HAP-1 (cell line): ENCODE results near the gene TKT.
"Not testable (repeated sequence)": the region's sequence is repeated elsewhere in the genome, so short reads cannot be mapped to it uniquely, and the experiment has no call there.

Experiments used
- DNase-seq, 2 experiments: peaks; one replicate each; pipeline ENCODE4 v3.0.0-alpha.2; 2016 to 2020; ENCODE audit warnings: low spot score in 2 of 2
- H3K27me3 ChIP-seq: fragments of 250-450 bp; sonication (Bioruptor Pico); 2 replicates; pipeline ENCODE4 v1.5.1; 2020; ENCODE audit warnings: low read depth, mild to moderate bottlenecking, moderate library complexity
- H3K36me3 ChIP-seq: fragments of 250-450 bp; sonication (Bioruptor Pico); replicated peaks from 2 replicates; pipeline ENCODE4 v1.5.1; 2020; ENCODE audit warnings: mild to moderate bottlenecking
- H3K4me1 ChIP-seq: fragments of 250-450 bp; sonication (Bioruptor Pico); 2 replicates; pipeline ENCODE4 v1.5.1; 2020; ENCODE audit warnings: mild to moderate bottlenecking
- H3K4me3 ChIP-seq: fragments of 250-450 bp; sonication (Bioruptor Pico); 2 replicates; pipeline ENCODE4 v1.5.1; 2020; ENCODE audit warnings: mild to moderate bottlenecking, moderate library complexity
- H3K9me3 ChIP-seq: fragments of 250-450 bp; sonication (Bioruptor Pico); 2 replicates; pipeline ENCODE4 v1.5.1; 2020; ENCODE audit warnings: mild to moderate bottlenecking, moderate library complexity
- in situ Hi-C: fragments of 300-500 bp; cut with MboI; formaldehyde crosslinking; loops from 3 replicates; pipeline ENCODE4 v1.14.3; 2020; ENCODE audit warnings: low sequenced_read_pairs, inconsistent platforms, mixed read lengths

Gene TKT

GRCh38 chr3:53255775-53256703, at the start of gene TKT:
TSS of gene TKT (minus strand) at chr3:53256022. CDS start at chr3:53255942, 80 bp downstream.
- H3K36me3 ChIP-seq, result peaks cover 23% of the 10 kb centered on the region
- peak; percentile 85 to 92 for DNase-seq
- in situ Hi-C loops, result no loop called here
- no peaks in the 10 kb centered on the region for H3K27me3 ChIP-seq
- H3K4me1 ChIP-seq, result peaks cover 44% of the 10 kb centered on the region
- H3K9me3 ChIP-seq, result no peaks in the 10 kb centered on the region
- peak within 1 kb of the TSS; percentile 91 for H3K4me3 ChIP-seq

GRCh38 chr3:53303957-53304356, 48.1 kb upstream of the TKT start:
- in situ Hi-C loops, result no loop called here
- DNase-seq, result no peak
- Histone ChIP-seq H3K9me3 (no peaks in the 10 kb centered on the region), H3K27me3 (no peaks in the 10 kb centered on the region), H3K4me3 (no peak overlapping the region), H3K36me3 (peaks cover 42% of the 10 kb centered on the region), H3K4me1 (no peaks in the 10 kb centered on the region)

- H3K36me3 ChIP-seq, result peaks cover 42% of the 10 kb centered on the region
- in situ Hi-C loops, result no loop called here
Measured at GRCh38 chr3:53303549-53303948, 47.7 kb upstream of the TKT start.

GRCh38 chr3:53300826-53301225, 45.0 kb upstream of the TKT start:
- no peak for DNase-seq
- in situ Hi-C loops, result no loop called here

More at GRCh38 chr3:53303549-53303948, 47.7 kb upstream of the TKT start:
- DNase-seq, result no peak
- H3K4me1 ChIP-seq, result no peaks in the 10 kb centered on the region
- no peaks in the 10 kb centered on the region for H3K27me3 ChIP-seq
- H3K9me3 ChIP-seq, result no peaks in the 10 kb centered on the region
- H3K4me3 ChIP-seq, result no peak overlapping the region

GRCh38 chr3:53299611-53300023, 43.8 kb upstream of the TKT start:
- H3K4me3 ChIP-seq, H3K4me1 ChIP-seq, H3K9me3 ChIP-seq, in situ Hi-C loops, H3K27me3 ChIP-seq: not testable (repeated sequence)
- H3K36me3 ChIP-seq, result peaks cover 35% of the 10 kb centered on the region
- DNase-seq, result peak in 1 of 2 experiments; percentile 53

More at GRCh38 chr3:53300826-53301225, 45.0 kb upstream of the TKT start:
- Histone ChIP-seq H3K9me3 (no peaks in the 10 kb centered on the region), H3K36me3 (peaks cover 37% of the 10 kb centered on the region), H3K27me3 (no peaks in the 10 kb centered on the region), H3K4me3 (no peak overlapping the region), H3K4me1 (no peaks in the 10 kb centered on the region)

- DNase-seq, result no peak
- Histone ChIP-seq H3K4me1 (no peaks in the 10 kb centered on the region), H3K27me3 (no peaks in the 10 kb centered on the region), H3K36me3 (peaks cover 14% of the 10 kb centered on the region), H3K4me3 (no peak overlapping the region), H3K9me3 (no peaks in the 10 kb centered on the region)
- in situ Hi-C loops, result no loop called here
Measured at GRCh38 chr3:53295410-53295809, 39.6 kb upstream of the TKT start.

- H3K4me3 ChIP-seq, result no peak overlapping the region
- DNase-seq, result no peak
- H3K9me3 ChIP-seq, result no peaks in the 10 kb centered on the region
- peaks cover 13% of the 10 kb centered on the region for H3K36me3 ChIP-seq
- no peaks in the 10 kb centered on the region for H3K27me3 ChIP-seq
- in situ Hi-C loops, result no loop called here
- no peaks in the 10 kb centered on the region for H3K4me1 ChIP-seq
Measured at GRCh38 chr3:53293867-53294266, 38.0 kb upstream of the TKT start.

GRCh38 chr3:53288214-53288613, 32.4 kb upstream of the TKT start:
- no peaks in the 10 kb centered on the region for H3K27me3 ChIP-seq
- H3K9me3 ChIP-seq, result no peaks in the 10 kb centered on the region
- in situ Hi-C loops, result no loop called here
- peaks cover 43% of the 10 kb centered on the region for H3K36me3 ChIP-seq
- no peak overlapping the region for H3K4me3 ChIP-seq
- peaks cover 15% of the 10 kb centered on the region for H3K4me1 ChIP-seq
- DNase-seq, result no peak

GRCh38 chr3:53287131-53287629, 31.4 kb upstream of the TKT start:
- Histone ChIP-seq H3K4me1 (peaks cover 15% of the 10 kb centered on the region), H3K36me3 (peaks cover 41% of the 10 kb centered on the region), H3K27me3 (no peaks in the 10 kb centered on the region), H3K9me3 (no peaks in the 10 kb centered on the region), H3K4me3 (no peak overlapping the region)
- in situ Hi-C loops, result no loop called here
- peak; percentile 18 to 57 for DNase-seq

GRCh38 chr3:53286727-53287126, 30.9 kb upstream of the TKT start:
- H3K9me3 ChIP-seq, result no peaks in the 10 kb centered on the region
- no peaks in the 10 kb centered on the region for H3K27me3 ChIP-seq
- DNase-seq, result peak; percentile 54 to 55
- in situ Hi-C loops, result no loop called here
- no peak overlapping the region for H3K4me3 ChIP-seq
- H3K36me3 ChIP-seq, result peaks cover 41% of the 10 kb centered on the region
- peaks cover 15% of the 10 kb centered on the region for H3K4me1 ChIP-seq

- no peak for DNase-seq
- H3K36me3 ChIP-seq, result peaks cover 27% of the 10 kb centered on the region
- no peaks in the 10 kb centered on the region for H3K9me3 ChIP-seq
- no peaks in the 10 kb centered on the region for H3K27me3 ChIP-seq
- no peak overlapping the region for H3K4me3 ChIP-seq
- in situ Hi-C loops, result no loop called here
- peaks cover 14% of the 10 kb centered on the region for H3K4me1 ChIP-seq
Measured at GRCh38 chr3:53282581-53282980, 26.8 kb upstream of the TKT start.

GRCh38 chr3:53278667-53279066, 22.8 kb upstream of the TKT start:
- Histone ChIP-seq H3K27me3 (no peaks in the 10 kb centered on the region), H3K4me3 (no peak overlapping the region), H3K4me1 (peaks cover 2% of the 10 kb centered on the region; the same call in 1 of the 2 replicates), H3K36me3 (no peaks in the 10 kb centered on the region), H3K9me3 (no peaks in the 10 kb centered on the region)
- in situ Hi-C loops, result no loop called here
- DNase-seq, result no peak

- Histone ChIP-seq H3K36me3 (no peaks in the 10 kb centered on the region), H3K27me3 (no peaks in the 10 kb centered on the region), H3K9me3 (no peaks in the 10 kb centered on the region), H3K4me3 (no peak overlapping the region), H3K4me1 (peaks cover 9% of the 10 kb centered on the region)
- in situ Hi-C loops, result no loop called here
- no peak for DNase-seq
Measured at GRCh38 chr3:53274938-53275605, 19.2 kb upstream of the TKT start.

GRCh38 chr3:53273146-53273670, 17.4 kb upstream of the TKT start:
- H3K27me3 ChIP-seq, result no peaks in the 10 kb centered on the region
- H3K4me3 ChIP-seq, result no peak overlapping the region
- no peaks in the 10 kb centered on the region for H3K36me3 ChIP-seq
- H3K9me3 ChIP-seq, result no peaks in the 10 kb centered on the region
- H3K4me1 ChIP-seq, result peaks cover 15% of the 10 kb centered on the region
- in situ Hi-C loops, result no loop called here
- DNase-seq, result no peak
